Liver (tissue), 3 donors: ENCODE data around the gene ERC1.

Experiments used
- EGR1 ChIP-seq, 2 donors: IDR thresholded peaks; 2 replicates each; pipeline ENCODE4 v1.6.1; 2016 to 2018; ENCODE audit warnings: antibody characterized with exemption in 2 of 2, low read depth in 2 of 2
- FOXA1 ChIP-seq: IDR thresholded peaks from 2 replicates; pipeline ENCODE4 v1.6.1; 2016; ENCODE audit warnings: antibody characterized with exemption
- HNF4G ChIP-seq: IDR thresholded peaks from 2 replicates; pipeline ENCODE4 v1.6.1; 2016; ENCODE audit warnings: antibody characterized with exemption
- JUND ChIP-seq, 2 donors: IDR thresholded peaks; 2 replicates each; pipeline ENCODE4 v1.6.1; 2016; ENCODE audit warnings: antibody characterized with exemption in 2 of 2
- NR2F2 ChIP-seq: IDR thresholded peaks from 2 replicates; pipeline ENCODE4 v1.6.1; 2016; ENCODE audit warnings: antibody characterized with exemption
- RAD21 ChIP-seq, 2 donors: IDR thresholded peaks; 2 replicates each; pipeline ENCODE4 v1.6.1; 2016; ENCODE audit warnings: antibody characterized with exemption in 2 of 2, mild to moderate bottlenecking in 2 of 2
- RXRA ChIP-seq, 2 donors: IDR thresholded peaks; 2 replicates each; pipeline ENCODE4 v1.6.1; 2017 to 2018; ENCODE audit warnings: antibody characterized with exemption in 2 of 2, mild to moderate bottlenecking in 1 of 2
- SP1 ChIP-seq: IDR thresholded peaks from 2 replicates; pipeline ENCODE4 v1.6.1; 2018; ENCODE audit warnings: antibody characterized with exemption, mild to moderate bottlenecking
- TAF1 ChIP-seq: conservative IDR thresholded peaks from 2 replicates; pipeline ENCODE4 v1.6.1; 2016; ENCODE audit warnings: antibody characterized with exemption, mild to moderate bottlenecking
- YY1 ChIP-seq: IDR thresholded peaks from 2 replicates; pipeline ENCODE4 v1.6.1; 2016; ENCODE audit warnings: antibody characterized with exemption, mild to moderate bottlenecking
- TF ChIP-seq, protein P1 (sequence below): fragments of 150-350 bp; IDR thresholded peaks from 2 replicates; pipeline ENCODE4 v1.5.1; 2017; ENCODE audit warnings: improper control_type of control experiment, low read depth, low read length; ENCODE audit not compliant: missing input control
- TF ChIP-seq, protein P2 (sequence below): IDR thresholded peaks from 2 replicates; pipeline ENCODE4 v1.6.1; 2016; ENCODE audit warnings: antibody characterized with exemption, mild to moderate bottlenecking
- donor health status: healthy.
- donor health status: healthy.

DNA sequence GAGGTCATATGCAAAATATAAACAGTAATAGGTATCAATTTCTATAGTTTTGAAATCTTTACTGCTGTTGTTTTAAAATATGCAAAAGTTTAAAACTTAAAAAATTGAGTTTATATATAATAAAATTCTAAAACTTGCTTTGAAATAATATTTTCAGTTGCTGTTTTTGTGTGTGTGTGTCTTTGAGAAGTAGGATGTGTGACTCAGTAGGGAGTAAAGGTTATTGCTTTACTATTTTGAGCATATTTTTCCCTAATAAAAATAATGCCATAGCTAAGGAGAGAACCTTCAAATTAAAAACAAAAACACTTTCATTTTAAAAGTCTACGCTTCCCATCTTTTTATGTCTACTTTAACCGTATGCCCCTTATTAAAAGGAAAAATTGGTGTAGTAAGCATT lies 365.3 kb downstream of the ERC1 start:
- TF ChIP-seq JUND (IDR thresholded peaks at IDR 0.05) (no peak), FOXA1 (no peak), HNF4G (no peak), YY1 (no peak), TAF1 (no peak), SP1 (no peak), NR2F2 (no peak), RAD21 (IDR thresholded peaks at IDR 0.05) (no peak), RXRA (IDR thresholded peaks at IDR 0.05) (no peak), EGR1 (IDR thresholded peaks at IDR 0.05; ENCODE audit: low read depth in 2 of 2) (no peak)
- TF ChIP-seq, protein P1, sequence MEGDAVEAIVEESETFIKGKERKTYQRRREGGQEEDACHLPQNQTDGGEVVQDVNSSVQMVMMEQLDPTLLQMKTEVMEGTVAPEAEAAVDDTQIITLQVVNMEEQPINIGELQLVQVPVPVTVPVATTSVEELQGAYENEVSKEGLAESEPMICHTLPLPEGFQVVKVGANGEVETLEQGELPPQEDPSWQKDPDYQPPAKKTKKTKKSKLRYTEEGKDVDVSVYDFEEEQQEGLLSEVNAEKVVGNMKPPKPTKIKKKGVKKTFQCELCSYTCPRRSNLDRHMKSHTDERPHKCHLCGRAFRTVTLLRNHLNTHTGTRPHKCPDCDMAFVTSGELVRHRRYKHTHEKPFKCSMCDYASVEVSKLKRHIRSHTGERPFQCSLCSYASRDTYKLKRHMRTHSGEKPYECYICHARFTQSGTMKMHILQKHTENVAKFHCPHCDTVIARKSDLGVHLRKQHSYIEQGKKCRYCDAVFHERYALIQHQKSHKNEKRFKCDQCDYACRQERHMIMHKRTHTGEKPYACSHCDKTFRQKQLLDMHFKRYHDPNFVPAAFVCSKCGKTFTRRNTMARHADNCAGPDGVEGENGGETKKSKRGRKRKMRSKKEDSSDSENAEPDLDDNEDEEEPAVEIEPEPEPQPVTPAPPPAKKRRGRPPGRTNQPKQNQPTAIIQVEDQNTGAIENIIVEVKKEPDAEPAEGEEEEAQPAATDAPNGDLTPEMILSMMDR: no peak
- TF ChIP-seq, protein P2, sequence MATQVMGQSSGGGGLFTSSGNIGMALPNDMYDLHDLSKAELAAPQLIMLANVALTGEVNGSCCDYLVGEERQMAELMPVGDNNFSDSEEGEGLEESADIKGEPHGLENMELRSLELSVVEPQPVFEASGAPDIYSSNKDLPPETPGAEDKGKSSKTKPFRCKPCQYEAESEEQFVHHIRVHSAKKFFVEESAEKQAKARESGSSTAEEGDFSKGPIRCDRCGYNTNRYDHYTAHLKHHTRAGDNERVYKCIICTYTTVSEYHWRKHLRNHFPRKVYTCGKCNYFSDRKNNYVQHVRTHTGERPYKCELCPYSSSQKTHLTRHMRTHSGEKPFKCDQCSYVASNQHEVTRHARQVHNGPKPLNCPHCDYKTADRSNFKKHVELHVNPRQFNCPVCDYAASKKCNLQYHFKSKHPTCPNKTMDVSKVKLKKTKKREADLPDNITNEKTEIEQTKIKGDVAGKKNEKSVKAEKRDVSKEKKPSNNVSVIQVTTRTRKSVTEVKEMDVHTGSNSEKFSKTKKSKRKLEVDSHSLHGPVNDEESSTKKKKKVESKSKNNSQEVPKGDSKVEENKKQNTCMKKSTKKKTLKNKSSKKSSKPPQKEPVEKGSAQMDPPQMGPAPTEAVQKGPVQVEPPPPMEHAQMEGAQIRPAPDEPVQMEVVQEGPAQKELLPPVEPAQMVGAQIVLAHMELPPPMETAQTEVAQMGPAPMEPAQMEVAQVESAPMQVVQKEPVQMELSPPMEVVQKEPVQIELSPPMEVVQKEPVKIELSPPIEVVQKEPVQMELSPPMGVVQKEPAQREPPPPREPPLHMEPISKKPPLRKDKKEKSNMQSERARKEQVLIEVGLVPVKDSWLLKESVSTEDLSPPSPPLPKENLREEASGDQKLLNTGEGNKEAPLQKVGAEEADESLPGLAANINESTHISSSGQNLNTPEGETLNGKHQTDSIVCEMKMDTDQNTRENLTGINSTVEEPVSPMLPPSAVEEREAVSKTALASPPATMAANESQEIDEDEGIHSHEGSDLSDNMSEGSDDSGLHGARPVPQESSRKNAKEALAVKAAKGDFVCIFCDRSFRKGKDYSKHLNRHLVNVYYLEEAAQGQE: no peak
